Measurements from ENCODE around the gene GMPPB. TPM values are rescaled to one million over a fixed set of nuclear protein-coding genes. Genes with fewer than 3 reads are reported as not detected.

The GMPPB gene
- total RNA-seq, 1 experiment from 2014 or later = 88.1 TPM

GRCh38 chr3:49712631-49713317 is 11.0 kb downstream of the GMPPB start:
- CTCF ChIA-PET = interaction anchor here (0.9 kb wide), 1 partner anchor 11 kb away, joined by 4 read pairs; no protein-coding TSS in a partner anchor
- BruUV-seq (replicated peaks) = no TSS peak
- POLR2A ChIA-PET = interaction anchor here (0.7 to 2.5 kb wide), 2 partner anchors 11 to 162 kb away, joined by 3 to 10 read pairs; partner anchors contain the start of gene GMPPB

GRCh38 chr3:49712166-49712565 is 11.6 kb downstream of the GMPPB start:
- DNase-seq (ENCODE audit: unreplicated experiment) = no peak
- H3K36me3 Mint-ChIP-seq (ENCODE audit: insufficient read depth, unreplicated experiment) = peaks cover 8% of the 10 kb centered on the region
- BruUV-seq (replicated peaks) = no TSS peak
- peaks cover 8% of the 10 kb centered on the region for H3K4me1 Mint-ChIP-seq (ENCODE audit: insufficient read depth, unreplicated experiment)
- H3K27ac Mint-ChIP-seq (ENCODE audit: low read depth, unreplicated experiment) = no peak overlapping the region
- POLR2A ChIA-PET = interaction anchor here (2.5 kb wide), 1 partner anchor 11 kb away, joined by 10 read pairs; the partner anchor contains the start of gene GMPPB
- TF ChIP-seq, protein P1, sequence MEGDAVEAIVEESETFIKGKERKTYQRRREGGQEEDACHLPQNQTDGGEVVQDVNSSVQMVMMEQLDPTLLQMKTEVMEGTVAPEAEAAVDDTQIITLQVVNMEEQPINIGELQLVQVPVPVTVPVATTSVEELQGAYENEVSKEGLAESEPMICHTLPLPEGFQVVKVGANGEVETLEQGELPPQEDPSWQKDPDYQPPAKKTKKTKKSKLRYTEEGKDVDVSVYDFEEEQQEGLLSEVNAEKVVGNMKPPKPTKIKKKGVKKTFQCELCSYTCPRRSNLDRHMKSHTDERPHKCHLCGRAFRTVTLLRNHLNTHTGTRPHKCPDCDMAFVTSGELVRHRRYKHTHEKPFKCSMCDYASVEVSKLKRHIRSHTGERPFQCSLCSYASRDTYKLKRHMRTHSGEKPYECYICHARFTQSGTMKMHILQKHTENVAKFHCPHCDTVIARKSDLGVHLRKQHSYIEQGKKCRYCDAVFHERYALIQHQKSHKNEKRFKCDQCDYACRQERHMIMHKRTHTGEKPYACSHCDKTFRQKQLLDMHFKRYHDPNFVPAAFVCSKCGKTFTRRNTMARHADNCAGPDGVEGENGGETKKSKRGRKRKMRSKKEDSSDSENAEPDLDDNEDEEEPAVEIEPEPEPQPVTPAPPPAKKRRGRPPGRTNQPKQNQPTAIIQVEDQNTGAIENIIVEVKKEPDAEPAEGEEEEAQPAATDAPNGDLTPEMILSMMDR (IDR thresholded peaks at IDR 0.05; ENCODE audit: unreplicated experiment) = no peak
- H3K27me3 Mint-ChIP-seq (ENCODE audit: insufficient read depth, unreplicated experiment) = no peaks in the 10 kb centered on the region
- H3K9me3 Mint-ChIP-seq (ENCODE audit: unreplicated experiment) = no peaks in the 10 kb centered on the region
- intact Hi-C loops (cut with micrococcal nuclease) = no loop called here
- H3K4me3 Mint-ChIP-seq (ENCODE audit: unreplicated experiment) = no peak overlapping the region
- CTCF ChIA-PET = interaction anchor here (0.6 to 1.0 kb wide), 5 partner anchors 7 to 814 kb away, joined by 3 to 5 read pairs (median 4); partner anchors contain the start of gene AMIGO3

More at GRCh38 chr3:49712631-49713317, 11.0 kb downstream of the GMPPB start:
- Mint-ChIP-seq H3K27me3 (ENCODE audit: insufficient read depth, unreplicated experiment) (no peaks in the 10 kb centered on the region), H3K36me3 (ENCODE audit: insufficient read depth, unreplicated experiment) (peaks cover 14% of the 10 kb centered on the region), H3K27ac (ENCODE audit: low read depth, unreplicated experiment) (no peak overlapping the region), H3K4me1 (ENCODE audit: insufficient read depth, unreplicated experiment) (peaks cover 2% of the 10 kb centered on the region), H3K4me3 (ENCODE audit: unreplicated experiment) (no peak overlapping the region), H3K9me3 (ENCODE audit: unreplicated experiment) (no peaks in the 10 kb centered on the region)
- TF ChIP-seq, protein P1 (IDR thresholded peaks at IDR 0.05; ENCODE audit: unreplicated experiment) = no peak
- no peak for DNase-seq (ENCODE audit: unreplicated experiment)
- intact Hi-C loops (cut with micrococcal nuclease) = no loop called here

- Mint-ChIP-seq H3K36me3 (ENCODE audit: insufficient read depth, unreplicated experiment) (peaks cover 7% of the 10 kb centered on the region), H3K27ac (ENCODE audit: low read depth, unreplicated experiment) (no peak overlapping the region), H3K27me3 (ENCODE audit: insufficient read depth, unreplicated experiment) (no peaks in the 10 kb centered on the region), H3K4me1 (ENCODE audit: insufficient read depth, unreplicated experiment) (peaks cover 14% of the 10 kb centered on the region), H3K9me3 (ENCODE audit: unreplicated experiment) (no peaks in the 10 kb centered on the region), H3K4me3 (ENCODE audit: unreplicated experiment) (no peak overlapping the region)
- no TSS peak for BruUV-seq (replicated peaks)
- intact Hi-C loops (cut with micrococcal nuclease) = no loop called here
- DNase-seq (ENCODE audit: unreplicated experiment) = no peak
- TF ChIP-seq, protein P1 (IDR thresholded peaks at IDR 0.05; ENCODE audit: unreplicated experiment) = no peak
- CTCF ChIA-PET = interaction anchor here (0.6 to 1.1 kb wide), 5 partner anchors 8 to 814 kb away, joined by 3 to 5 read pairs (median 3); partner anchors contain the start of gene AMIGO3
- POLR2A ChIA-PET = interaction anchor here (1.9 to 2.5 kb wide), 2 partner anchors 8 to 12 kb away, joined by 4 to 10 read pairs; partner anchors contain the start of genes AMIGO3 and GMPPB
Measured at GRCh38 chr3:49711489-49711888, 12.3 kb downstream of the GMPPB start.

GRCh38 chr3:49709852-49710251 is 13.9 kb downstream of the GMPPB start:
- ChIA-PET POLR2A (interaction anchor here (1.9 kb wide), 1 partner anchor 10 kb away, joined by 4 read pairs; the partner anchor contains the start of gene AMIGO3), CTCF (no interaction called here)
- Mint-ChIP-seq H3K4me3 (ENCODE audit: unreplicated experiment) (no peak overlapping the region), H3K27me3 (ENCODE audit: insufficient read depth, unreplicated experiment) (no peaks in the 10 kb centered on the region), H3K27ac (ENCODE audit: low read depth, unreplicated experiment) (no peak overlapping the region), H3K4me1 (ENCODE audit: insufficient read depth, unreplicated experiment) (peaks cover 14% of the 10 kb centered on the region), H3K36me3 (ENCODE audit: insufficient read depth, unreplicated experiment) (peaks cover 1% of the 10 kb centered on the region), H3K9me3 (ENCODE audit: unreplicated experiment) (no peaks in the 10 kb centered on the region)
- intact Hi-C loops (cut with micrococcal nuclease) = no loop called here
- BruUV-seq (replicated peaks) = no TSS peak
- no peak for DNase-seq (ENCODE audit: unreplicated experiment)
- TF ChIP-seq, protein P1 (IDR thresholded peaks at IDR 0.05; ENCODE audit: unreplicated experiment) = no peak

Measured in MCF 10A (cell line).